IMR-90 (cell line): ENCODE data around the gene SLC51A. TPM values are rescaled to one million over a fixed set of nuclear protein-coding genes. Genes with fewer than 3 reads are reported as not detected.

Experiments
- ATAC-seq: fragments of 200-7000 bp; cut with Tn5 transposase; 2 replicates; pipeline ENCODE4 v1.9.1; 2020; ENCODE audit warnings: low read depth, mild to moderate bottlenecking, moderate library complexity
- BruUV-seq: library from RNA; stranded (reverse); fragments of 400-500 nt; replicated peaks from 2 replicates; lab custom pipeline; 2021; lab: Mats Ljungman, UMichigan
- CTCF ChIA-PET: fragments of 300-600 bp; formaldehyde crosslinking; extraction: SDS; loops from one replicate; lab custom pipeline; 2021; ENCODE audit warnings: antibody characterized with exemption; lab: Yijun Ruan, JAX
- POLR2A ChIA-PET: fragments of 300-600 bp; sonication (Branson Sonifier 250); formaldehyde crosslinking; loops from one replicate; lab custom pipeline; 2022; ENCODE audit warnings: antibody characterized with exemption; ENCODE audit not compliant: unreplicated experiment; lab: Charles Lee
- DNase-seq: peaks from one replicate; pipeline ENCODE4 v3.0.0; 2013
- H2AFZ ChIP-seq: replicated peaks from 2 replicates; pipeline ENCODE3; 2013; ENCODE audit warnings: low read length, mild to moderate bottlenecking; ENCODE audit not compliant: poor library complexity
- H2AK5ac ChIP-seq: 2 replicates; pipeline ENCODE4 v1.6.1; 2013; ENCODE audit warnings: low read depth, low read length, inconsistent platforms
- H2AK9ac ChIP-seq: replicated peaks from 2 replicates; pipeline ENCODE3; 2013; ENCODE audit warnings: mild to moderate bottlenecking, low read depth, low read length, moderate library complexity; ENCODE audit not compliant: poor library complexity
- H2BK120ac ChIP-seq: 2 replicates; pipeline ENCODE4 v1.6.1; 2013; ENCODE audit warnings: low read depth, low read length, inconsistent platforms
- H2BK15ac ChIP-seq: 3 replicates; pipeline ENCODE4 v1.6.1; 2013; ENCODE audit warnings: low read depth, low read length, inconsistent platforms
- H2BK20ac ChIP-seq: 2 replicates; pipeline ENCODE4 v1.6.1; 2013; ENCODE audit warnings: low read depth, mild to moderate bottlenecking, inconsistent platforms, low read length, moderate library complexity
- H2BK5ac ChIP-seq: 2 replicates; pipeline ENCODE4 v1.6.1; 2013; ENCODE audit warnings: mild to moderate bottlenecking, low read depth, low read length, inconsistent platforms; ENCODE audit not compliant: poor library complexity, severe bottlenecking
- H3K14ac ChIP-seq: replicated peaks from 2 replicates; pipeline ENCODE4 v1.6.1; 2013; ENCODE audit warnings: low read depth, low read length, inconsistent platforms
- H3K18ac ChIP-seq: 2 replicates; pipeline ENCODE4 v1.6.1; 2013; ENCODE audit warnings: low read depth, low read length, control low read depth
- H3K23ac ChIP-seq: 2 replicates; pipeline ENCODE4 v1.6.1; 2013; ENCODE audit warnings: low read depth, low read length, inconsistent platforms
- H3K27ac ChIP-seq: 2 replicates; pipeline ENCODE4 v1.5.1; 2013; ENCODE audit warnings: mild to moderate bottlenecking, control low read depth, low read length; ENCODE audit not compliant: insufficient read depth
- H3K27me3 ChIP-seq: 2 replicates; pipeline ENCODE4 v1.6.1; 2013; ENCODE audit warnings: low read length; ENCODE audit not compliant: control insufficient read depth, insufficient read depth
- H3K36me3 ChIP-seq: 2 replicates; pipeline ENCODE4 v1.6.1; 2013; ENCODE audit warnings: low read length, mixed read lengths; ENCODE audit not compliant: control insufficient read depth, insufficient read depth
- H3K4ac ChIP-seq: 2 replicates; pipeline ENCODE4 v1.6.1; 2013; ENCODE audit warnings: low read depth, low read length, inconsistent platforms
- H3K4me1 ChIP-seq: 2 replicates; pipeline ENCODE4 v1.6.1; 2013; ENCODE audit warnings: low read length, mixed read lengths; ENCODE audit not compliant: control insufficient read depth, insufficient read depth
- H3K4me2 ChIP-seq: 2 replicates; pipeline ENCODE4 v1.6.1; 2013; ENCODE audit warnings: low read depth, mild to moderate bottlenecking, control low read depth, low read length, moderate library complexity
- H3K4me3 ChIP-seq: 2 replicates; pipeline ENCODE4 v1.5.1; 2013; ENCODE audit warnings: low read depth, mild to moderate bottlenecking, control low read depth, low read length, moderate library complexity; ENCODE audit not compliant: insufficient read depth
- H3K56ac ChIP-seq: 2 replicates; pipeline ENCODE4 v1.6.1; 2013; ENCODE audit warnings: low read length, inconsistent platforms; ENCODE audit not compliant: insufficient read depth; ENCODE audit errors: extremely low read depth
- H3K79me1 ChIP-seq, 2 experiments: 2 replicates each; pipeline ENCODE4 v1.6.1; 2013; ENCODE audit warnings: low read length in 2 of 2, inconsistent platforms in 1 of 2, low read depth in 1 of 2
- H3K9ac ChIP-seq: 2 replicates; pipeline ENCODE4 v1.6.1; 2013; ENCODE audit warnings: low read depth, low read length, control low read depth
- H3K9me1 ChIP-seq: 2 replicates; pipeline ENCODE4 v1.6.1; 2013; ENCODE audit warnings: low read length, inconsistent platforms; ENCODE audit not compliant: insufficient read depth
- H3K9me3 ChIP-seq: 2 replicates; pipeline ENCODE4 v1.6.1; 2013; ENCODE audit warnings: low read length; ENCODE audit not compliant: control insufficient read depth, insufficient read depth
- H4K20me1 ChIP-seq: 2 replicates; pipeline ENCODE4 v1.6.1; 2013; ENCODE audit warnings: low read length, inconsistent platforms; ENCODE audit not compliant: insufficient read depth
- H4K5ac ChIP-seq: 2 replicates; pipeline ENCODE4 v1.6.1; 2013; ENCODE audit warnings: mild to moderate bottlenecking, low read depth, low read length, control low read depth
- H4K8ac ChIP-seq, 2 experiments: 2 replicates each; pipeline ENCODE4 v1.6.1; 2013; ENCODE audit warnings: low read depth in 2 of 2, low read length in 2 of 2, control low read depth in 1 of 2, inconsistent platforms in 1 of 2
- H4K91ac ChIP-seq: 2 replicates; pipeline ENCODE4 v1.6.1; 2013; ENCODE audit warnings: low read depth, low read length, inconsistent platforms; ENCODE audit not compliant: insufficient read depth
- RAD21 ChIP-seq: IDR thresholded peaks from 2 replicates; pipeline ENCODE4 v1.6.1; 2012; ENCODE audit warnings: low read length, improper control_type of control experiment
- SMC3 ChIP-seq: fragments of 150-350 bp; IDR thresholded peaks from 2 replicates; pipeline ENCODE4 v1.6.1; 2016; ENCODE audit warnings: low read depth, mild to moderate bottlenecking, antibody characterized with exemption, low read length, moderate library complexity
- WGBS, 2 experiments: methylation state at CpG; one replicate each; pipeline versions ENCODE4 v1.1.5 to v1.1.7; 2013; ENCODE audit warnings: missing lambda C conversion rate in 2 of 2; ENCODE audit not compliant: insufficient read length in 1 of 2; ENCODE audit errors: extremely low coverage in 2 of 2; 5-methylcytosine and 5-hydroxymethylcytosine counted together
- dilution Hi-C: fragments of 300-500 bp; cut with HindIII; formaldehyde crosslinking; loops from one replicate; pipeline ENCODE4 v1.14.3; 2018; ENCODE audit warnings: low sequenced_read_pairs; ENCODE audit not compliant: unreplicated experiment
- in situ Hi-C: fragments of 300-500 bp; cut with MboI; formaldehyde crosslinking; loops from 3 replicates; pipeline ENCODE4 v1.14.3; 2019; ENCODE audit warnings: low sequenced_read_pairs, inconsistent platforms, mixed read lengths
- intact Hi-C: fragments of 100-400 bp; cut with micrococcal nuclease; formaldehyde crosslinking; loops from 2 replicates; pipeline ENCODE4 v1.10.0; 2022
- polyA plus RNA-seq, 3 experiments: library from polyadenylated mRNA; depleted of rRNA; stranded (reverse); fragments of >200 nt; gene quantifications; 2 replicates each; pipeline ENCODE4 v1.2.3, GENCODE V29; 2012; ENCODE audit warnings: low replicate concordance in 1 of 3
- total RNA-seq: library from RNA; depleted of rRNA; stranded (reverse); fragments of >200 nt; gene quantifications from 2 replicates; pipeline ENCODE4 v1.2.3, GENCODE V29; 2012
- TF ChIP-seq, protein P1 (sequence below): fragments of 150-350 bp; IDR thresholded peaks from 2 replicates; pipeline ENCODE4 v1.6.1; 2016; ENCODE audit warnings: low read depth, mild to moderate bottlenecking, low read length, moderate library complexity, borderline replicate concordance

Gene SLC51A
- total and polyA plus RNA-seq, 2 of the 4 experiments (the other 2 are of a cell fraction) = not detected

DNA sequence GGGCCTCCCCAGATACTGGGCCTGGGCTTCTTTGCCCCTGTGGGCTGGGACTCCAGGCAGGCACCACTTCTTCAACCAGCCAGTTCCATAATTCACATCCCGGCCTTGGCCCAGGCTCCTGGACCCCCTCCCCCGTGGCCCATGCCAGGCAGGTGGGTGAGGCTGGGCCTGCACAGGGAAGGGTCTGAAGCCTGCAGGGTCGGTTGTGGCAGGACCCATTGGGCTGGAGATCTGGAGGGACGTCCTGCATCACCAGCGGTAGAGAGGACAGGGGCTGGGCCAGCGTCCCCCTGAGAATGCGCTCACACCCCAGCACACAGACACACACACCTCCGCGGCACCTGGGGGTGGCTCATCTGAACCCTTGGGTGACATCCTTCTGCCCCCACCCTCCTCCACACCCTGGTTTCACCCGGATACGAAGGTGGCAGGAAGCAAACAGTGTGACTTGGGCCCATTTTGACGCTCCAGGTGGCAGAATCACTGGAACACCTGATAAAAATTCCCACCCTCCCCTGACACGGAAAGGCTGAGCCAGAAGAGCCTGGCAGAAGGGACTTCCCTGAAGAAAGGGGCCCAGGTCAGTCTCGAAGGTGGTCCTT, 20.6 kb upstream of the SLC51A start:
- ChIA-PET CTCF (interaction anchor here (0.6 to 1.6 kb wide), 6 partner anchors 20 to 460 kb away, joined by 3 to 10 read pairs (median 3); no protein-coding TSS in a partner anchor), POLR2A (no interaction called here)
- Histone ChIP-seq H2BK15ac (no peak overlapping the region), H3K23ac (no peak overlapping the region), H3K4me1 (no peaks in the 10 kb centered on the region), H3K14ac (no peak overlapping the region), H3K9me1 (no peaks in the 10 kb centered on the region), H3K56ac (no peak overlapping the region), H2AK5ac (no peak overlapping the region), H3K27me3 (no peaks in the 10 kb centered on the region), H3K79me1 (no peaks in the 10 kb centered on the region), H2BK20ac (no peak overlapping the region), H4K20me1 (no peaks in the 10 kb centered on the region), H3K9me3 (no peaks in the 10 kb centered on the region), H2BK120ac (no peak overlapping the region), H4K5ac (no peak overlapping the region), H3K4ac (no peak overlapping the region), H3K9ac (no peak overlapping the region), H2AK9ac (no peak overlapping the region), H3K4me2 (no peak overlapping the region), H3K18ac (no peak overlapping the region), H3K27ac (no peak overlapping the region), H4K91ac (no peak overlapping the region), H2BK5ac (no peak overlapping the region), H3K36me3 (no peaks in the 10 kb centered on the region), H2AFZ (no peak overlapping the region), H4K8ac (no peak overlapping the region), H3K4me3 (no peak overlapping the region)
- no TSS peak for BruUV-seq
- no peak for DNase-seq
- TF ChIP-seq SMC3 (no peak), RAD21 (no peak)
- TF ChIP-seq, protein P1, sequence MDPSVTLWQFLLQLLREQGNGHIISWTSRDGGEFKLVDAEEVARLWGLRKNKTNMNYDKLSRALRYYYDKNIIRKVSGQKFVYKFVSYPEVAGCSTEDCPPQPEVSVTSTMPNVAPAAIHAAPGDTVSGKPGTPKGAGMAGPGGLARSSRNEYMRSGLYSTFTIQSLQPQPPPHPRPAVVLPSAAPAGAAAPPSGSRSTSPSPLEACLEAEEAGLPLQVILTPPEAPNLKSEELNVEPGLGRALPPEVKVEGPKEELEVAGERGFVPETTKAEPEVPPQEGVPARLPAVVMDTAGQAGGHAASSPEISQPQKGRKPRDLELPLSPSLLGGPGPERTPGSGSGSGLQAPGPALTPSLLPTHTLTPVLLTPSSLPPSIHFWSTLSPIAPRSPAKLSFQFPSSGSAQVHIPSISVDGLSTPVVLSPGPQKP = no peak
- in situ Hi-C loops (no loop called here), intact Hi-C loops (loop anchor here (1.0 to 5.0 kb wide), 4 partner anchors 122 to 343 kb away; no protein-coding TSS in a partner anchor), dilution Hi-C loops (loop anchor here (25.0 kb wide), 1 partner anchor 133 kb away; no protein-coding TSS in a partner anchor)
- WGBS, 2 experiments = 93% methylated on average over 3 of the region's 14 CpGs; no CpG with 5 or more reads in 1 of the 2 experiments
- no peak for ATAC-seq
